BE2C (cell line): ENCODE data around the gene MRPL40.
A peak's percentile ranks its signal among the peaks of the same experiment; 100 is the strongest.

ENCODE experiments used
- DNase-seq: peaks from one replicate; pipeline ENCODE4 v3.0.0-alpha.2; 2020
- H3K27me3 ChIP-seq: fragments of 250-450 bp; sonication (Bioruptor Pico); 2 replicates; pipeline ENCODE4 v1.5.1; 2020; ENCODE audit warnings: mild to moderate bottlenecking
- H3K36me3 ChIP-seq: fragments of 250-450 bp; sonication (Bioruptor Pico); 2 replicates; pipeline ENCODE4 v1.5.1; 2020; ENCODE audit warnings: mild to moderate bottlenecking
- H3K4me1 ChIP-seq: fragments of 250-450 bp; sonication (Bioruptor Pico); 2 replicates; pipeline ENCODE4 v1.5.1; 2020
- H3K4me3 ChIP-seq: 2 replicates; pipeline ENCODE4 v1.5.1; 2011; ENCODE audit warnings: low read depth, low read length
- H3K9me3 ChIP-seq: fragments of 250-450 bp; sonication (Bioruptor Pico); 2 replicates; pipeline ENCODE4 v1.5.1; 2020
- CTCF ChIP-seq: IDR thresholded peaks from 2 replicates; pipeline ENCODE4 v1.5.1; 2012; ENCODE audit warnings: mild to moderate bottlenecking, low read depth, low read length

MRPL40 gene

GRCh38 chr22:19463008-19463407 lies 30.7 kb downstream of the MRPL40 start:
- no peak for DNase-seq
- TF ChIP-seq CTCF: no peak
- peaks cover 43% of the 10 kb centered on the region for H3K36me3 ChIP-seq
- no peak overlapping the region for H3K4me3 ChIP-seq
- no peaks in the 10 kb centered on the region; the same call in 1 of the 2 replicates for H3K4me1 ChIP-seq
- H3K27me3 ChIP-seq: no peaks in the 10 kb centered on the region
- no peaks in the 10 kb centered on the region for H3K9me3 ChIP-seq

- H3K4me3 ChIP-seq: no peak overlapping the region
- peaks cover 45% of the 10 kb centered on the region for H3K36me3 ChIP-seq
- H3K27me3 ChIP-seq: no peaks in the 10 kb centered on the region
- H3K4me1 ChIP-seq: no peaks in the 10 kb centered on the region; the same call in 1 of the 2 replicates
- H3K9me3 ChIP-seq: no peaks in the 10 kb centered on the region
- TF ChIP-seq CTCF: no peak
- DNase-seq: peak; percentile 16
Observed at GRCh38 chr22:19463491-19464469, 31.4 kb downstream of the MRPL40 start.

- no peak overlapping the region for H3K4me3 ChIP-seq
- no peak for DNase-seq
- no peaks in the 10 kb centered on the region for H3K9me3 ChIP-seq
- H3K27me3 ChIP-seq: no peaks in the 10 kb centered on the region
- no peaks in the 10 kb centered on the region; the same call in 1 of the 2 replicates for H3K4me1 ChIP-seq
- peaks cover 50% of the 10 kb centered on the region for H3K36me3 ChIP-seq
- no peak for TF ChIP-seq CTCF
Observed at GRCh38 chr22:19464546-19464945, 32.2 kb downstream of the MRPL40 start.

GRCh38 chr22:19464975-19465374 lies 32.6 kb downstream of the MRPL40 start:
- H3K4me3 ChIP-seq: no peak overlapping the region
- no peak for DNase-seq

GRCh38 chr22:19466126-19466716 lies 33.9 kb downstream of the MRPL40 start:
- Histone ChIP-seq H3K36me3 (peaks cover 58% of the 10 kb centered on the region), H3K4me1 (no peaks in the 10 kb centered on the region; the same call in 1 of the 2 replicates), H3K27me3 (no peaks in the 10 kb centered on the region), H3K9me3 (no peaks in the 10 kb centered on the region), H3K4me3 (no peak overlapping the region)
- no peak for TF ChIP-seq CTCF
- DNase-seq: peak; percentile 45

More at GRCh38 chr22:19464975-19465374, 32.6 kb downstream of the MRPL40 start:
- no peak for TF ChIP-seq CTCF
- peaks cover 54% of the 10 kb centered on the region for H3K36me3 ChIP-seq
- H3K9me3 ChIP-seq: no peaks in the 10 kb centered on the region
- H3K4me1 ChIP-seq: no peaks in the 10 kb centered on the region; the same call in 1 of the 2 replicates
- H3K27me3 ChIP-seq: no peaks in the 10 kb centered on the region
